DMS79 treated with DMSO at 0.1 percent for 48 hours (cell line): Measurements from ENCODE around the gene FBXO44.
"Not testable (repeated sequence)": the region's sequence is repeated elsewhere in the genome, so short reads cannot be mapped to it uniquely, and the experiment has no call there.

ENCODE experiments used
- DNase-seq: peaks from one replicate; lab custom pipeline; 2025; lab: John Stamatoyannopoulos, UW

Gene FBXO44

DNA sequence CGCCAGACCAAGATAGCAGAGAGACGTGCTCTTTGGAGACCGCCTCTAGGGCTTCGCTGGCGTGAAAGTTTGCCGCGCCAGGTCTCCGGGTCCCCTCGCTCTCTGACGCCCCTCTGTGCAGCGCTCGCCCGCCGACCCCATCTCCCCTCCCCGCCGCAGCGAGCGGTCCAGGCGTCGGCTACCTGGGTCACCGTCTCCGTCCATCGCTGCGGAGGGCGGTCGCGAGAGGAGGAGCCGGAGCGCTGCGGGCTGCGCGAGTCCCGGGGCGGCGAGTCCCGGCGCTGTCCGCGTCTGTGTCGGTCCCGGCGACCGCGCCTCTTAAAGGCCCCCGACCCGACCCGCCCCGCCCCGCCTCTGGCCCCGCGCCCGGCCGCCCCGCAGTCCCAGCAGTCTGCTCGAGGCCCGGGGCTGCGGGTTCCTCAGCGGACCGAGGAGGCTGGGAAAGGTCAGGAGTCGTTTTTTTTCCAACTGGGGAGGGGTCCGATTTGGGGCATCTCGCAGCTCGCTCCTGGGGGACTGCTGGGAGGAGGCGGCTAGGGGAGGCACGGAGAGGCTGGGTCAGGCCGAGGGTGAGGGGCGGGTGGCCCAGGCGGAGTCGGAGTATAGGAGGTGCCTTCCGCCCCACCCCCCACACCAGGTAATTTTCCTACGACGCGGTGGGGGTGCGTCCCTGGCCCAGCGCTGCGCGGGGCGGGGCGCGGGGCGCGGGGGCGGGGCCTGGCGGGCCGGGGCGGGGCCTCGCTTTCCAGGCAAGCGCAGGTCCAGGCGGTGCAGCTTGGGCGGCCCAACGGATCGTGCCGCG lies at the start of gene FBXO44, which contains the start of gene FBXO2:
FBXO44 (plus strand) TSS at position 741 of the 802 bp plus-strand sequence. CDS start 959 bp downstream, outside the sequence.
FBXO2 (minus strand) TSS at position 293 of the 802 bp plus-strand sequence; CDS start at position 204, 89 bp downstream.
- peak; percentile 18 for DNase-seq

DNA sequence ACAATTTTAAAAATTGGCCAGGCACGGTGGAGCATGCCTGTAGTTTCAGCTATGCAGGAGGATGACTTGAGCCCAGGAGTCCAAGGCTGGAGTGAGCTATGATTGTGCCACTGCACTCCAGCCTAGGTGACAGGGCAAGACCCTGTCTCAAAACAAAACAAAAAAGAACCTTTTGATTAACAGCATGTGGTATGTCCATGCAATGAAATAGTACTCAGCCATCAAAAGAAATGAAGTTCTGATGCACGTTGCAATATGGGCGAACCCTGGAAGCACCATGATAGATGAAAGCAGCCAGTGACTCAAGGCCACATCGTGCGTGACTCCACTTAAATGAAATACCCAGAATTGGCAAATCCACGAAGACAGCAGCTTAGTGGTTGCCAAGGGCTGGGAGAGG lies 47.9 kb upstream of the FBXO44 start:
- no peak for DNase-seq

DNA sequence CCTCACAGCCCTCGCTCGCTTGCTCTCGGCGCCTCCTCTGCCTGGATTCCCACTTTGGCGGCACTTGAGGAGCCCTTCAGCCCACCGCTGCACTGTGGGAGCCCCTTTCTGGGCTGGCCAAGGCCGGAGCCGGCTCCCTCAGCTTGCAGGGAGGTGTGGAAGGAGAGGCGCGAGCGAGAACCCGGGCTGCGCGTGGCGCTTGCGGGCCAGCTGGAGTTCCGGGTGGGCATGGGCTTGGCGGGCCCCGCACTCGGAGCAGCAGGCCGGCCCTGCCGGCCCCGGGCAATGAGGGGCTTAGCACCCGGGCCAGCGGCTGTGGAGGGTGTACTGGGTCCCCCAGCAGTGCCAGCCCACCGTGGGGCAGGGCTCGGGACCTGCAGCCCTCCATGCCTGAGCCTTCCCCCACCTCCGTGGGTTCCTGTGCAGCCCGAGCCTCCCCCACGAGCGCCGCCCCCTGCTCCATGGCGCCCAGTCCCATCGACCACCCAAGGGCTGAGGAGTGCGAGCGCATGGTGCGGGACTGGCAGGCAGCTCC lies 46.0 kb upstream of the FBXO44 start:
- DNase-seq, result not testable (repeated sequence)

DNA sequence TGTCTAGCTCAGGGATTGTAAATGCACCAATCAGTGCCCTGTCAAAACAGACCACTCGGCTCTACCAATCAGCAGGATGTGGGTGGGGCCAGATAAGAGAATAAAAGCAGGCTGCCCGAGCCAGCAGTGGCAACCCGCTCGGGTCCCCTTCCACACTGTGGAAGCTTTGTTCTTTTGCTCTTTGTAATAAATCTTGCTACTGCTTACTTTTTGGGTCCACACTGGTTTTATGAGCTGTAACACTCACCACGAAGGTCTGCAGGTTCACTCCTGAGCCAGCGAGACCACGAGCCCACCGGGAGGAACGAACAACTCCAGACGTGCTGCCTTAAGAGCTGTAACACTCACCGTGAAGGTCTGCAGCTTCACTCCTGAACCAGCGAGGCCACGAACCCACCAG lies 45.3 kb upstream of the FBXO44 start:
- not testable (repeated sequence) for DNase-seq

GRCh38 chr1:11610629-11611180 lies 44.0 kb upstream of the FBXO44 start:
- DNase-seq, result peak; percentile 92

DNA sequence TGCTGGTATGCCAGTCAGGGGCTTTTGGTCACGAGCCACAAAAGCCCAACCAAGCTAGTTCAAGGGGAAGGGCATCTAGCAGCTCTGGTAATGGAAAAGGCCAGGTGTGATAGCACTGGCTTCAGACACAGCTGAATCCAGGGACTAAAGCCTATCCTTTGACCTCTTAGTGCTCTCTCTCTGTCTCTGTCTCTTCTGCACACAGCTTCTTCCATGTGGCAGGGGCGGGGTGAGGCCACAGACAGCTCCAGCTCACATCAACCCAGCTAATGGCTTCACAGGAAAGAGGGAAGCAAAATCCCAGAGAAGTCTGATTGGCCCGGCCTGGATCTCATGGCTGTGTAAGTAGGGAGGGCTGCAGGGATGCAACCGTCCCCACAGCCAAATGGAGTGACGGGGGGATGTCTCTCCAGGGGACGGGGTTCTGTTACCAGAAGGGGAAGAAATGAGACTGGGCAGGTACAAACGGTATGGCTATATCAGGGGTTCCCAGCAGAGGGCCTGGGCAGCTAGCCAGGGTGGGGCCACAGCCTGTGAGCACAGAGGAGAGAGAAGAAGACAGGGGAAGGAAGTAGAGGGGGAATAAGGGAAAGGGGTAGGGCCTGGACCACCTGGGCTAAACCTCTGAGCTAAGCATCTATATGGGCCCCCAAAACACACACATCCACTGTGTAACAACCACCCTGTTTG lies 42.9 kb upstream of the FBXO44 start:
- no peak for DNase-seq

DNA sequence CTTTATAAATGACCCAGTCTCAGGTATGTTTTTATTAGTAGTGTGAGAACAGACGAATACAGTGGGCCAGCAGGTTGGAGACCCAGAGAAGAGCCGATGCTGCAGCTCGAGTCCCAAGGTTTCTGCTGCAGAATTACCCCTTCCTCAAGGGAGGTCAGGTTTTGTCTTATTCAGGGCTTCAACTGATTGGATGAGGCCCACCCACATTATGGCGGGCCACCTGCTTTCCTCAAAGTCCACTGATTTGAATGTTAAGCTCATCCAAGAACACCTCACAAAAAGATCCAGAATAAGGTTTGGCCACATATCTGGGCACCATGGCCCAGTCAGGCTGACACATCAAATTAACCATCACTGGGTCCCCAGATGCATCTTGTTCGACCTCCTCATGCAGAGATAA lies 41.3 kb upstream of the FBXO44 start:
- no peak for DNase-seq

GRCh38 chr1:11615090-11615489 lies 39.6 kb upstream of the FBXO44 start:
- no peak for DNase-seq

DNA sequence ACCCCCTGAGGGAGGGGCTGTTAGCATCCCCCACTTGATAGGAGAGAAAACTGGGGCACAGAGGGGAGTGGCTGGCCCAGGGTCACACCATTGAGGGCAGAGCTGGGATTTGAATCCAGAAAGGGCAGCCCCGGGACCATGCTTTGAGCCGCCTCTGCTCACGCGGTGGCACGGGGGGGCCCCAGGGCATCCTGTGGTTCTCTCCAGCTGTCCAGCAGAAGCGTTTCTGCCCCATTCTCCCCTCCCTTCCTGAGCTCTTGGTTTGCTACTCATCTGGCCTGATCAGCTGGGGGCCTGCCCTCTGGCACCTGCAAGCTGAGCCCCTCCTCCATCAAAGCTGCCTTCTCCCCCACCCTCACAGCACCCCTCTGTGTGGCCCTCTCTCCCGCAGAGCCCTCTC lies 37.9 kb upstream of the FBXO44 start:
- no peak for DNase-seq

DNA sequence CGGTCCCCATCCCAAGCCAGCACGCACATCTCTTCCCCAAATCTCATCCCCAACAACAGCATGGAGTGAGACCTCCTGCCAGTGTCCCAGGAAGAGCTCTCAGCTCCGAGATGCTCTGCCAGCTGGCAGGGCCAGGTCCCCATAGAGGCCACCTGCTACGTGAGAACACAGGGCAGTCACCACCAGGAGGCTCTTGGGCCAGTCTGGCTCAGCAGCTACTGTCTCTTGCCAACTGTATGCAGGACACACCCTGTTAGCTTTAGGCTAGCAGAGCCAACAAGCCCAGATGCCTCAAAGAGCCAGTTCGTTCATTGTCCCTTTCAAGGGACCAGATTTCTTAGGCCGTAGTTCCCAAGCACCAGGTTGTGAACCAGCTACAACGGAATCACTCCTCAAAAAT lies 37.4 kb upstream of the FBXO44 start:
- peak; percentile 10 for DNase-seq

GRCh38 chr1:11617741-11618140 lies 36.9 kb upstream of the FBXO44 start:
- no peak for DNase-seq

DNA sequence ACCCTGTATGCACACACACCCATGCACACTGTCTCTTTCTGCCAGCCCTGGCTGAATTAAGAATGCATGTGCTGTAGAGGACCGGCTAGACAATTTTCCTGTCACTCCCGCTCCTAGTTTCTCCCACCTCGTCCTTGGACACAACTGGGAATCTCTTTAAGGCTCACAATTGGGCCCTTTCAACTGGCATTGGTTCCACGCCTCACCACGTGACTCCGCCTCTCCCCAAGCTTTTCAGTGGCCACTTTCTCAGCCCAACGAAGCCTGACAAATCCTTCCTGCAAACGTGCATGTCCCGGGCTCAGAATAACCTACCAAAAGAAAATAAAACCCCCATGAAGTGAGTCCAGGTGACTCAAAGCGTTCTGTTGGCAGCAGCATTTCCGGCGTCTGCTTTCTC lies 34.3 kb upstream of the FBXO44 start:
- DNase-seq, result no peak

GRCh38 chr1:11620924-11621323 lies 33.8 kb upstream of the FBXO44 start:
- no peak for DNase-seq

DNA sequence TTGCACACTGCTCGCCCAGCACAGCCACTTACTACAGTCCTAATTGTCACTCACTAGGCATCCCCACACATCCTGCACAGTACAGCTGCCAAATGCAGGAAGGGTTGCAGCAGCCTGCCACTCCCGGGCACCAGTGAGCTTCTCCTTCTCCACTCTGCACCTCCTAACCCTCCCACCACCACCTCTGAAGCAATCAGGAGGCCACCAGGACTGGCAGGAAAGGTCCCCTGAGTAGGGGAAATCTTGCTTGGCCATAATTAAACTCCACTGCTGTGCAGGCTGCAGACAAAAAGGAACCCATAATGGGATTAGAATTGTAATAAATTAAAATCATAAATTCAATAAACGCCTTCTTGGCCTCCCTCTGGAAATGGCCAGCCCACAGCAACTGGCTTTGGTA lies 32.3 kb upstream of the FBXO44 start:
- no peak for DNase-seq

DNA sequence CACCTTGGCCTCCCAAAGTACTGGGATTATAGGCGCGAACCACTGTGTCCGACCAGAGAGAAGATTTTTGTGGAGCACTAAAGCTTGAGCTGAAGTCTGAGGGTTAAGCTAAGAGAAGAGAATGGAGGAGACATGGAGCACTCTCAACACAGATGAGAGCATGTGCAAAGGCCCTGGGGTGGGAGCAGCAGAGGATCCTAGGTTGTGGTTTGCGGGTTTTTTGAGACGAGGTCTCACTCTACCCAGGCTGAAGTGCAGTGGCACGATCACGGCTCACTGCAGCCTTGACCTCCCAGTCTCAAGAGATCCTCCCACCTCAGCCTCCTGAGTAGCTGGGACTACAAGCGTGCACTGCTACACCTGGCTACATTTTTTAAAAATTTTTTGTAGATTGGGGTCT lies 31.0 kb upstream of the FBXO44 start:
- DNase-seq, result no peak

- no peak for DNase-seq
Observed at GRCh38 chr1:11626551-11626950, 28.1 kb upstream of the FBXO44 start.

GRCh38 chr1:11628767-11629166 lies 25.9 kb upstream of the FBXO44 start:
- no peak for DNase-seq

- no peak for DNase-seq
Observed at GRCh38 chr1:11629184-11630016, 25.3 kb upstream of the FBXO44 start.

- peak; percentile 91 for DNase-seq
Observed at GRCh38 chr1:11634365-11635192, 20.1 kb upstream of the FBXO44 start.

GRCh38 chr1:11638121-11638520 lies 16.6 kb upstream of the FBXO44 start:
- no peak for DNase-seq

- DNase-seq, result no peak
Observed at GRCh38 chr1:11639372-11639771, 15.3 kb upstream of the FBXO44 start.
